HG02798 (cell line): Measurements from ENCODE around the gene AGRP.
A peak's percentile ranks its signal among the peaks of the same experiment; 100 is the strongest.
"Not testable (repeated sequence)": the region's sequence is repeated elsewhere in the genome, so short reads cannot be mapped to it uniquely, and the experiment has no call there.

ENCODE experiments used
- ATAC-seq: cut with Tn5 transposase; IDR thresholded peaks from one replicate; pipeline ENCODE4 v1.9.1; 2021; ENCODE audit warnings: mild to moderate bottlenecking; ENCODE audit not compliant: unreplicated experiment, poor library complexity

Gene AGRP

GRCh38 chr16:67506468-67506867 lies 23.1 kb upstream of the AGRP start:
- no peak for ATAC-seq

- ATAC-seq, result no peak
Observed at GRCh38 chr16:67504031-67505021, 21.0 kb upstream of the AGRP start.

GRCh38 chr16:67499106-67499505 lies 15.8 kb upstream of the AGRP start:
- no peak for ATAC-seq

GRCh38 chr16:67490335-67491096 lies 7.2 kb upstream of the AGRP start:
- ATAC-seq, result no peak

- no peak for ATAC-seq
Observed at GRCh38 chr16:67489401-67490083, 6.2 kb upstream of the AGRP start.

GRCh38 chr16:67487561-67487960 lies 4.2 kb upstream of the AGRP start:
- ATAC-seq, result not testable (repeated sequence)

- ATAC-seq, result no peak
Observed at GRCh38 chr16:67486805-67487204, 3.5 kb upstream of the AGRP start.

GRCh38 chr16:67483731-67484525 lies 581 bp upstream of the AGRP start:
- no peak for ATAC-seq

- ATAC-seq, result no peak
Observed at GRCh38 chr16:67482233-67482924, 968 bp downstream of the AGRP start.

DNA sequence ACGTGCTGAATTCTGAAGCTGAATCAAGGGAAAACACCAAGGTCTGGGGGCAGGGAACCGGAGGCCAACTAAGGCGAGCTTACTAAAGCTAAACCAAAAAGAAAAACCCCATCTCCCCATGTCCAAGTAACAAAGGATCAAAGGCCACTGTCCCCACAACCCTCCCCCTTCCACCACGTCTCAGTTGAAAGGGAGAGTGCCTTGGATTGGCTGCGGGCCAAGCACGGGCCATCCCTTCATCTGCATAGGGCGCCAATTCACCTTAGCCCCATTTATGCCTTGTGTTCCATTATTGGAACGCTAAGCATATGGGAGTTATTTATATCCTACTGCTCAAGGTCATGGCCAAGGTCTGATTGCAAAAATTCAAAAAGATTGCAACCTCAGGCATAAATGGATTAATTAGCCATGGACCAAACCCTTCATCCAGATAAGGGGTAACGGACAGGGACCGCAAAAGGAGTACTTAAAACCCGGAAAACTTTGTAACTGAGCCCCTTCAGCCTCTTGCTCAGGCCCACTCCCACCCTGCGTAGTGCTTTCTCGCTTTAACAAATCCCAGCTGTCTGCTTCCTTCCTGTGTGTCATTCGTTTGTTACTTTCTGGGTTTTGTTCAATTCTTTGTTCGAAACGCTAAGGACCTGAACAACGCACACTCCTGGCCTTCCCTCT lies 1.6 kb downstream of the AGRP start:
- peak; percentile 0 for ATAC-seq

GRCh38 chr16:67480833-67481560 lies 2.4 kb downstream of the AGRP start, which contains the start of gene ATP6V0D1:
Gene ATP6V0D1 (minus strand): TSS chr16:67481157. CDS start chr16:67481086, 71 bp downstream.
- peak; percentile 97 for ATAC-seq

- no peak for ATAC-seq
Observed at GRCh38 chr16:67477960-67478554, 5.3 kb downstream of the AGRP start.

- ATAC-seq, result no peak
Observed at GRCh38 chr16:67474551-67475455, 8.5 kb downstream of the AGRP start.

DNA sequence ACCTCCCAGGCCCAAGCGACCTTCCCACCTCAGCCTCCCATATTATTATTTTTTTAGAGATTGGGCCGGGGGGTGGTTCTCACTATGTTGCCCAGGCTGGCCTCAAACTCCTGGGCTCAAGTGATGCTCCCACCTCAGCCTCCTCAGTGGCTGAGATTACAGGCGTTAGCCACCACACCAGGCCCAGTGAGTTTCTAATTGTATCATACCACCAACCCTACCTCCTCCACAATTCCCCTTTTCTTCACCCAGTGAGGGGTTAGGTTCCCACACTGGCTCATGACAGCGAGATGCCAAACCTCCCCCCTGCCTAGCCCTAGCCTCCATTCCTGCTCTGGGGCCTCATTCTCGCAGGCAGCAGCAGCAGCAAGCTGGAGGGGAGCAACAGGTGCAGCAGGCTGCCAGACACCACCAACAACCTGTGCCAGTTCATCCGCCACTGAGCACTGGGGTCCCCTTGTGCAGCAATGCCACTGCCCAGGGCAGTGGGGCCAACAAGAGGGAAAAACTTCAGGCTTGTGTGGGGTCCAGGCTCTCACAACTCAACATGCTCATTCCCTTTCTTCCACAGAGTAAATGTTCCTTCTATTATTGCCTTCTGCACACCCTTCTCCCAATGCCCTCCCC lies 11.5 kb downstream of the AGRP start:
- no peak for ATAC-seq

- no peak for ATAC-seq
Observed at GRCh38 chr16:67470359-67470758, 13.0 kb downstream of the AGRP start.

- ATAC-seq, result no peak
Observed at GRCh38 chr16:67468731-67469130, 14.6 kb downstream of the AGRP start.
